ENCODE data around the gene COLEC11. TPM values are rescaled to one million over a fixed set of nuclear protein-coding genes. Genes with fewer than 3 reads are reported as not detected.

The COLEC11 gene
- total RNA-seq, 1 experiment from 2014 or later: 0.39 TPM

- no peak for DNase-seq
- no peak overlapping the region for H4K5ac ChIP-seq (ENCODE audit: insufficient read length, low read depth, low read length)
- TF ChIP-seq, protein P1, sequence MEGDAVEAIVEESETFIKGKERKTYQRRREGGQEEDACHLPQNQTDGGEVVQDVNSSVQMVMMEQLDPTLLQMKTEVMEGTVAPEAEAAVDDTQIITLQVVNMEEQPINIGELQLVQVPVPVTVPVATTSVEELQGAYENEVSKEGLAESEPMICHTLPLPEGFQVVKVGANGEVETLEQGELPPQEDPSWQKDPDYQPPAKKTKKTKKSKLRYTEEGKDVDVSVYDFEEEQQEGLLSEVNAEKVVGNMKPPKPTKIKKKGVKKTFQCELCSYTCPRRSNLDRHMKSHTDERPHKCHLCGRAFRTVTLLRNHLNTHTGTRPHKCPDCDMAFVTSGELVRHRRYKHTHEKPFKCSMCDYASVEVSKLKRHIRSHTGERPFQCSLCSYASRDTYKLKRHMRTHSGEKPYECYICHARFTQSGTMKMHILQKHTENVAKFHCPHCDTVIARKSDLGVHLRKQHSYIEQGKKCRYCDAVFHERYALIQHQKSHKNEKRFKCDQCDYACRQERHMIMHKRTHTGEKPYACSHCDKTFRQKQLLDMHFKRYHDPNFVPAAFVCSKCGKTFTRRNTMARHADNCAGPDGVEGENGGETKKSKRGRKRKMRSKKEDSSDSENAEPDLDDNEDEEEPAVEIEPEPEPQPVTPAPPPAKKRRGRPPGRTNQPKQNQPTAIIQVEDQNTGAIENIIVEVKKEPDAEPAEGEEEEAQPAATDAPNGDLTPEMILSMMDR (conservative IDR thresholded peaks at IDR 0.05): no peak
- H4K8ac ChIP-seq (replicated peaks; ENCODE audit: insufficient read length, low read depth, low read length): no peak overlapping the region
- H3K4me1 ChIP-seq (ENCODE audit: insufficient read depth, low read length): no peaks in the 10 kb centered on the region
- no peak overlapping the region for H2AFZ ChIP-seq (ENCODE audit: low read length)
- H3K56ac ChIP-seq (ENCODE audit: insufficient read length, low read depth, low read length): no peak overlapping the region
- no peaks in the 10 kb centered on the region for H3K9me3 ChIP-seq (ENCODE audit: control insufficient read depth, low read depth, low read length)
- H3K27me3 ChIP-seq (ENCODE audit: insufficient read depth, low read length): no peaks in the 10 kb centered on the region
- H3K9ac ChIP-seq (ENCODE audit: extremely low read depth, insufficient read length, low read length): no peak overlapping the region
- no peaks in the 10 kb centered on the region for H3K79me1 ChIP-seq (ENCODE audit: insufficient read depth, low read depth, low read length, poor library complexity, severe bottlenecking)
- no CpG with 5 or more reads among the region's 11 CpGs for whole genome bisulfite sequencing (ENCODE audit: extremely low coverage, insufficient read length, low lambda C conversion rate)
- H3K4me2 ChIP-seq (ENCODE audit: insufficient read depth, insufficient read length, low read length): no peak overlapping the region
- no peak overlapping the region for H2BK15ac ChIP-seq (ENCODE audit: low read depth, low read length)
- H3K27ac ChIP-seq (ENCODE audit: insufficient read length, low read depth, low read length): no peak overlapping the region
- H2AK5ac ChIP-seq (ENCODE audit: insufficient read length, low read length): no peak overlapping the region
- peaks cover 0 to 15% of the 10 kb centered on the region in 2 experiments; a peak in 2 of 4 replicates for H3K4me1 Mint-ChIP-seq
- H4K91ac ChIP-seq (ENCODE audit: insufficient read length, low read depth, low read length): no peak overlapping the region
- no peak overlapping the region for H2BK20ac ChIP-seq (ENCODE audit: low read depth, low read length, poor library complexity, severe bottlenecking)
- H3K27me3 Mint-ChIP-seq (ENCODE audit: low read depth): peaks cover 10% of the 10 kb centered on the region
- no peak overlapping the region for H3K14ac ChIP-seq (ENCODE audit: insufficient read depth, low read length)
- no peak overlapping the region for H3K4me3 Mint-ChIP-seq
- H2BK5ac ChIP-seq (ENCODE audit: insufficient read length, low read length): no peak overlapping the region
- H2BK120ac ChIP-seq (ENCODE audit: low read depth, low read length, poor library complexity, severe bottlenecking): no peak overlapping the region
- no peaks in the 10 kb centered on the region for H3K36me3 Mint-ChIP-seq (ENCODE audit: insufficient read depth in 1 of 3, low read depth in 3 of 3)
- no peak overlapping the region for H3K23ac ChIP-seq (ENCODE audit: insufficient read length, low read depth, low read length)
- H2BK12ac ChIP-seq (ENCODE audit: insufficient read length, low read depth, low read length): no peak overlapping the region
- H3K9me3 Mint-ChIP-seq: no peaks in the 10 kb centered on the region; a peak in 1 of 5 replicates
- H4K20me1 ChIP-seq (ENCODE audit: control insufficient read depth, insufficient read depth, insufficient read length): no peaks in the 10 kb centered on the region
- no peak overlapping the region for H3K18ac ChIP-seq (ENCODE audit: insufficient read length, low read depth, low read length)
- no peak overlapping the region for H3T11ph ChIP-seq (ENCODE audit: low read length)
- H3K4ac ChIP-seq (ENCODE audit: low read depth, low read length): no peak overlapping the region
- no peaks in the 10 kb centered on the region for H3K23me2 ChIP-seq (ENCODE audit: insufficient read length, low read depth, low read length, poor library complexity, severe bottlenecking)
- H3K27ac Mint-ChIP-seq: no peak overlapping the region
- no peaks in the 10 kb centered on the region for H3K79me2 ChIP-seq (ENCODE audit: insufficient read depth, low read length)
These were observed 5.4 kb downstream of the COLEC11 start for GRCh38 chr2:3600256-3600855.

All from H9 (cell line).